GM23338 (cell line): ENCODE measurements around the gene SLC4A2. TPM values are rescaled to one million over a fixed set of nuclear protein-coding genes. Genes with fewer than 3 reads are reported as not detected.

ENCODE experiments used
- ATAC-seq: fragments of 200-7000 bp; cut with Tn5 transposase; 3 replicates; pipeline ENCODE4 v1.9.1; 2020
- DNase-seq: peaks from one replicate; pipeline ENCODE4 v3.0.0-alpha.2; 2015; ENCODE audit warnings: low spot score
- H2AFZ ChIP-seq: fragments of 200-600 bp; sonication (generic); 2 replicates; pipeline ENCODE4 v1.8.0; 2016; ENCODE audit warnings: antibody characterized with exemption, mild to moderate bottlenecking, moderate library complexity
- H3F3A ChIP-seq: fragments of 200-600 bp; sonication (generic); replicated peaks from 2 replicates; pipeline ENCODE4 v1.8.0; 2017; ENCODE audit warnings: antibody characterized with exemption, mixed run types, low read depth
- H3K27ac ChIP-seq: fragments of 200-600 bp; sonication (generic); 2 replicates; pipeline ENCODE4 v1.6.1; 2016; ENCODE audit warnings: low read depth
- H3K27me3 ChIP-seq: fragments of 200-600 bp; sonication (generic); 2 replicates; pipeline ENCODE4 v1.8.0; 2016; ENCODE audit warnings: mild to moderate bottlenecking, mixed run types, moderate library complexity; ENCODE audit not compliant: insufficient read depth
- H3K36me3 ChIP-seq: fragments of 200-600 bp; sonication (generic); 2 replicates; pipeline ENCODE4 v1.8.0; 2016; ENCODE audit warnings: mild to moderate bottlenecking; ENCODE audit not compliant: insufficient read depth
- H3K4me1 ChIP-seq: fragments of 200-600 bp; sonication (generic); 2 replicates; pipeline ENCODE4 v1.8.0; 2016; ENCODE audit warnings: mild to moderate bottlenecking, moderate library complexity; ENCODE audit not compliant: insufficient read depth
- H3K4me2 ChIP-seq: fragments of 200-600 bp; sonication (generic); 2 replicates; pipeline ENCODE4 v1.7.1; 2017; ENCODE audit warnings: mixed run types
- H3K4me3 ChIP-seq: fragments of 200-600 bp; sonication (generic); 2 replicates; pipeline ENCODE4 v1.6.1; 2016; ENCODE audit warnings: mixed run types
- H3K79me2 ChIP-seq: fragments of 200-600 bp; sonication (generic); replicated peaks from 2 replicates; pipeline ENCODE4 v1.8.0; 2017; ENCODE audit warnings: mild to moderate bottlenecking; ENCODE audit not compliant: insufficient read depth
- H3K9me2 ChIP-seq: fragments of 200-600 bp; sonication (generic); 2 replicates; pipeline ENCODE4 v1.8.0; 2017; ENCODE audit not compliant: insufficient read depth
- H4K20me1 ChIP-seq: fragments of 200-600 bp; sonication (generic); replicated peaks from 2 replicates; pipeline ENCODE4 v1.8.0; 2017; ENCODE audit warnings: mild to moderate bottlenecking; ENCODE audit not compliant: insufficient read depth
- H3K27ac Mint-ChIP-seq: 2 replicates; pipeline ENCODE4 v1.8.0; 2020; ENCODE audit warnings: inconsistent platforms, mild to moderate bottlenecking, moderate library complexity, mixed read lengths
- H3K27me3 Mint-ChIP-seq: 3 replicates; pipeline ENCODE4 v1.8.0; 2022; ENCODE audit warnings: low read depth, mild to moderate bottlenecking, moderate library complexity, mixed read lengths, inconsistent platforms; ENCODE audit not compliant: insufficient read depth, poor library complexity
- H3K36me3 Mint-ChIP-seq: 3 replicates; pipeline ENCODE4 v1.8.0; 2021; ENCODE audit warnings: low read depth, mild to moderate bottlenecking, inconsistent platforms, moderate library complexity, mixed read lengths
- H3K4me1 Mint-ChIP-seq: 3 replicates; pipeline ENCODE4 v1.8.0; 2020; ENCODE audit warnings: mild to moderate bottlenecking, inconsistent platforms, mixed read lengths
- H3K4me3 Mint-ChIP-seq: 3 replicates; pipeline ENCODE4 v1.8.0; 2021; ENCODE audit warnings: moderate library complexity, mild to moderate bottlenecking, inconsistent platforms, mixed read lengths
- H3K9me3 Mint-ChIP-seq: 3 replicates; pipeline ENCODE4 v1.8.0; 2020; ENCODE audit warnings: moderate library complexity, mild to moderate bottlenecking, inconsistent platforms, mixed read lengths
- CREB1 ChIP-seq: fragments of 250-450 bp; sonication (Bioruptor Pico); IDR thresholded peaks from 2 replicates; pipeline ENCODE4 v1.5.0; 2020; ENCODE audit warnings: low read depth, mild to moderate bottlenecking, moderate library complexity
- EZH2 ChIP-seq: fragments of 200-600 bp; sonication (generic); IDR thresholded peaks from one replicate; pipeline ENCODE4 v1.8.0; 2017; ENCODE audit warnings: antibody characterized with exemption, mild to moderate bottlenecking, low read depth; ENCODE audit not compliant: unreplicated experiment
- EZH2phosphoT487 ChIP-seq: fragments of 200-600 bp; sonication (generic); IDR thresholded peaks from one replicate; pipeline ENCODE4 v1.8.1; 2018; ENCODE audit warnings: antibody characterized with exemption; ENCODE audit not compliant: unreplicated experiment
- JUNB ChIP-seq: IDR thresholded peaks from one replicate; pipeline ENCODE4 v1.6.1; 2016; ENCODE audit warnings: antibody characterized with exemption; ENCODE audit not compliant: unreplicated experiment
- NANOG ChIP-seq: IDR thresholded peaks from 2 replicates; pipeline ENCODE4 v1.6.1; 2016; ENCODE audit warnings: antibody characterized with exemption, borderline replicate concordance
- POLR2AphosphoS5 ChIP-seq: IDR thresholded peaks from 2 replicates; pipeline ENCODE4 v1.6.1; 2016; ENCODE audit warnings: antibody characterized with exemption, low read depth
- ZNF331 ChIP-seq: fragments of 250-450 bp; sonication (Bioruptor Pico); IDR thresholded peaks from 2 replicates; pipeline ENCODE4 v1.5.0; 2020; ENCODE audit warnings: low read depth, mild to moderate bottlenecking, moderate library complexity
- polyA plus RNA-seq: library from polyadenylated mRNA; unstranded; fragments of >200 nt; fragmentation: Nextera tagmentation; extraction: Ambion mirVana; gene quantifications from 2 replicates; pipeline ENCODE4 v1.2.1, GENCODE V29; 2016
- total RNA-seq: library from RNA; depleted of rRNA; stranded (reverse); fragments of >200 nt; shearing (Covaris generic); gene quantifications from 2 replicates; pipeline ENCODE4 v1.2.3, GENCODE V29; 2014
- TF ChIP-seq, protein P1 (sequence below), 2 experiments: fragments of 200-600 bp in 1 of 2; sonication (generic) in 1 of 2; conservative IDR thresholded peaks; 2 replicates each; pipeline versions ENCODE4 v1.5.1 to v1.6.1; 2016 to 2017; ENCODE audit warnings: antibody characterized with exemption in 2 of 2, low read depth in 2 of 2, mild to moderate bottlenecking in 2 of 2, moderate library complexity in 1 of 2
- TF ChIP-seq, protein P2 (sequence below): fragments of 250-450 bp; sonication (Bioruptor Pico); IDR thresholded peaks from 2 replicates; pipeline ENCODE4 v1.5.0; 2020; ENCODE audit warnings: mild to moderate bottlenecking, moderate library complexity
- TF ChIP-seq, protein P3 (sequence below): IDR thresholded peaks from 2 replicates; pipeline ENCODE4 v1.6.1; 2016; ENCODE audit warnings: antibody characterized with exemption

The SLC4A2 gene
- total and polyA plus RNA-seq, 2 experiments from 2014 or later, result 64.8 to 106 TPM

DNA sequence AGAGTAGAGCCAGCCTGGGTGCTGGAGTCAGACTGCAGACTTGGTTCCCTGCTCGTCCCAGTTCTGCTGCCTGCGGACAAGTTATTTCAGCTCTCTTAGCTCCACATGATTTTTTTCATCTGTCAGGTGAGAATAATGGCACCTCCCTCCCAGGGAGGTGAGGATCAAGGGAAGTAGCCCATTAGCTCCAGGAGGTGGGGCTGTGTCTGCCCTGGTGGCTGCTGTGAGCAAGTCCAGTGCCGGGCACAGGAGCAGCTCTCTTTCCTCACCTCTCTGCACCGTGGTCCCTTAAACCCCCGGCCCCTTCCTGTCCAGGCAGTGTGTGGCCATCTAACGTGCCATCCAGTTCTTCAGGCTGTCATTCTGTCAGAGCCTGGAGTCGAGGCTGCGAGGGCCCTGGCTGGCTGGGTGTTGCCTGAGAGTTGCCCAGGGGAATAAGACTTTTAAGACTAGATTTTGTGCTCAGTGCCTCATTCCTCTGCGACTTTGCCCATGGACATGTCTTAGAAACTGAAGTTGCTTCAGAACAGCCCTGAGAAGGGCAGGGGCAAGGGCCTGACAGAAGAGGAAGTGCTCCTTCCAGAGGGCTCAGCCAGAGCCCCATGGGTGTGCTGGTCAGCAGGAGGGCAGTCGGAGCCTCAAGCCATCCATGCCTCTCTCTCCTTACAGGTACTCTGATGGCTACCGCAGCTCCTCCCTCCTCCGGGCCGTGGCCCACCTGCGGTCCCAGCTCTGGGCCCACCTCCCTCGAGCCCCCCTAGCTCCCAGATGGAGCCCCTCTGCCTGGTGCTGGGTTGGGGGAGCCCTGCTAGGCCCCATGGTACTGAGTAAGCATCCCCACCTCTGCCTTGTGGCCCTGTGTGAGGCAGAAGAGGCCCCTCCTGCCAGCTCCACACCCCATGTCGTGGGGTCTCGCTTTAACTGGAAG lies 26.2 kb upstream of the SLC4A2 start (continued):
- TF ChIP-seq, protein P1, sequence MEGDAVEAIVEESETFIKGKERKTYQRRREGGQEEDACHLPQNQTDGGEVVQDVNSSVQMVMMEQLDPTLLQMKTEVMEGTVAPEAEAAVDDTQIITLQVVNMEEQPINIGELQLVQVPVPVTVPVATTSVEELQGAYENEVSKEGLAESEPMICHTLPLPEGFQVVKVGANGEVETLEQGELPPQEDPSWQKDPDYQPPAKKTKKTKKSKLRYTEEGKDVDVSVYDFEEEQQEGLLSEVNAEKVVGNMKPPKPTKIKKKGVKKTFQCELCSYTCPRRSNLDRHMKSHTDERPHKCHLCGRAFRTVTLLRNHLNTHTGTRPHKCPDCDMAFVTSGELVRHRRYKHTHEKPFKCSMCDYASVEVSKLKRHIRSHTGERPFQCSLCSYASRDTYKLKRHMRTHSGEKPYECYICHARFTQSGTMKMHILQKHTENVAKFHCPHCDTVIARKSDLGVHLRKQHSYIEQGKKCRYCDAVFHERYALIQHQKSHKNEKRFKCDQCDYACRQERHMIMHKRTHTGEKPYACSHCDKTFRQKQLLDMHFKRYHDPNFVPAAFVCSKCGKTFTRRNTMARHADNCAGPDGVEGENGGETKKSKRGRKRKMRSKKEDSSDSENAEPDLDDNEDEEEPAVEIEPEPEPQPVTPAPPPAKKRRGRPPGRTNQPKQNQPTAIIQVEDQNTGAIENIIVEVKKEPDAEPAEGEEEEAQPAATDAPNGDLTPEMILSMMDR (conservative IDR thresholded peaks at IDR 0.05; ENCODE audit: low read depth in 2 of 2), result peak; percentile 34 to 46; a peak in 3 of 4 replicates
- no peak for TF ChIP-seq ZNF331

DNA sequence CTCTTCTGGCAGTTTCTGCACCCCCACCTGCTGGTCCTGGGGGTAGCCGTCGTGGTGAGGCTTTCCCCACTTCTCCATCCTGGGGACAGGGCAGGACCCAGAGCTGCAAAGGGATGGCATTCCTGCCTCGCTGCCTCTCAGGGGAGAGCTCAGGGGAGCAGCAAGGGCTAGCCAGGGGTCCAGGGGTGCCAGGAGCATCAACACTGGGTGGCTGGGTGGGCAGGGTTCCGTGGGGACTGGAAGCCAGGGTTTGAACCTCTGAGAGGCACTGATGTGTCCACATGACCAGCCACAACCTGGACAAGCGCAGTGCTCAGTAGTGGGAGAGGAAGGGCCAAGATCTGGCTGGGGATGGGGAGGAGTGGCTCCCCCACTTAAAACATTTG lies 25.5 kb upstream of the SLC4A2 start:
- Histone ChIP-seq H3K4me2 (no peak overlapping the region), H3K9me2 (no peaks in the 10 kb centered on the region)
- peaks cover 4% of the 10 kb centered on the region for H3K4me1 Mint-ChIP-seq
- no peak for TF ChIP-seq ZNF331
- TF ChIP-seq, protein P1 (conservative IDR thresholded peaks at IDR 0.05; ENCODE audit: low read depth in 2 of 2), result no peak
- no peak for TF ChIP-seq JUNB
- TF ChIP-seq, protein P2, sequence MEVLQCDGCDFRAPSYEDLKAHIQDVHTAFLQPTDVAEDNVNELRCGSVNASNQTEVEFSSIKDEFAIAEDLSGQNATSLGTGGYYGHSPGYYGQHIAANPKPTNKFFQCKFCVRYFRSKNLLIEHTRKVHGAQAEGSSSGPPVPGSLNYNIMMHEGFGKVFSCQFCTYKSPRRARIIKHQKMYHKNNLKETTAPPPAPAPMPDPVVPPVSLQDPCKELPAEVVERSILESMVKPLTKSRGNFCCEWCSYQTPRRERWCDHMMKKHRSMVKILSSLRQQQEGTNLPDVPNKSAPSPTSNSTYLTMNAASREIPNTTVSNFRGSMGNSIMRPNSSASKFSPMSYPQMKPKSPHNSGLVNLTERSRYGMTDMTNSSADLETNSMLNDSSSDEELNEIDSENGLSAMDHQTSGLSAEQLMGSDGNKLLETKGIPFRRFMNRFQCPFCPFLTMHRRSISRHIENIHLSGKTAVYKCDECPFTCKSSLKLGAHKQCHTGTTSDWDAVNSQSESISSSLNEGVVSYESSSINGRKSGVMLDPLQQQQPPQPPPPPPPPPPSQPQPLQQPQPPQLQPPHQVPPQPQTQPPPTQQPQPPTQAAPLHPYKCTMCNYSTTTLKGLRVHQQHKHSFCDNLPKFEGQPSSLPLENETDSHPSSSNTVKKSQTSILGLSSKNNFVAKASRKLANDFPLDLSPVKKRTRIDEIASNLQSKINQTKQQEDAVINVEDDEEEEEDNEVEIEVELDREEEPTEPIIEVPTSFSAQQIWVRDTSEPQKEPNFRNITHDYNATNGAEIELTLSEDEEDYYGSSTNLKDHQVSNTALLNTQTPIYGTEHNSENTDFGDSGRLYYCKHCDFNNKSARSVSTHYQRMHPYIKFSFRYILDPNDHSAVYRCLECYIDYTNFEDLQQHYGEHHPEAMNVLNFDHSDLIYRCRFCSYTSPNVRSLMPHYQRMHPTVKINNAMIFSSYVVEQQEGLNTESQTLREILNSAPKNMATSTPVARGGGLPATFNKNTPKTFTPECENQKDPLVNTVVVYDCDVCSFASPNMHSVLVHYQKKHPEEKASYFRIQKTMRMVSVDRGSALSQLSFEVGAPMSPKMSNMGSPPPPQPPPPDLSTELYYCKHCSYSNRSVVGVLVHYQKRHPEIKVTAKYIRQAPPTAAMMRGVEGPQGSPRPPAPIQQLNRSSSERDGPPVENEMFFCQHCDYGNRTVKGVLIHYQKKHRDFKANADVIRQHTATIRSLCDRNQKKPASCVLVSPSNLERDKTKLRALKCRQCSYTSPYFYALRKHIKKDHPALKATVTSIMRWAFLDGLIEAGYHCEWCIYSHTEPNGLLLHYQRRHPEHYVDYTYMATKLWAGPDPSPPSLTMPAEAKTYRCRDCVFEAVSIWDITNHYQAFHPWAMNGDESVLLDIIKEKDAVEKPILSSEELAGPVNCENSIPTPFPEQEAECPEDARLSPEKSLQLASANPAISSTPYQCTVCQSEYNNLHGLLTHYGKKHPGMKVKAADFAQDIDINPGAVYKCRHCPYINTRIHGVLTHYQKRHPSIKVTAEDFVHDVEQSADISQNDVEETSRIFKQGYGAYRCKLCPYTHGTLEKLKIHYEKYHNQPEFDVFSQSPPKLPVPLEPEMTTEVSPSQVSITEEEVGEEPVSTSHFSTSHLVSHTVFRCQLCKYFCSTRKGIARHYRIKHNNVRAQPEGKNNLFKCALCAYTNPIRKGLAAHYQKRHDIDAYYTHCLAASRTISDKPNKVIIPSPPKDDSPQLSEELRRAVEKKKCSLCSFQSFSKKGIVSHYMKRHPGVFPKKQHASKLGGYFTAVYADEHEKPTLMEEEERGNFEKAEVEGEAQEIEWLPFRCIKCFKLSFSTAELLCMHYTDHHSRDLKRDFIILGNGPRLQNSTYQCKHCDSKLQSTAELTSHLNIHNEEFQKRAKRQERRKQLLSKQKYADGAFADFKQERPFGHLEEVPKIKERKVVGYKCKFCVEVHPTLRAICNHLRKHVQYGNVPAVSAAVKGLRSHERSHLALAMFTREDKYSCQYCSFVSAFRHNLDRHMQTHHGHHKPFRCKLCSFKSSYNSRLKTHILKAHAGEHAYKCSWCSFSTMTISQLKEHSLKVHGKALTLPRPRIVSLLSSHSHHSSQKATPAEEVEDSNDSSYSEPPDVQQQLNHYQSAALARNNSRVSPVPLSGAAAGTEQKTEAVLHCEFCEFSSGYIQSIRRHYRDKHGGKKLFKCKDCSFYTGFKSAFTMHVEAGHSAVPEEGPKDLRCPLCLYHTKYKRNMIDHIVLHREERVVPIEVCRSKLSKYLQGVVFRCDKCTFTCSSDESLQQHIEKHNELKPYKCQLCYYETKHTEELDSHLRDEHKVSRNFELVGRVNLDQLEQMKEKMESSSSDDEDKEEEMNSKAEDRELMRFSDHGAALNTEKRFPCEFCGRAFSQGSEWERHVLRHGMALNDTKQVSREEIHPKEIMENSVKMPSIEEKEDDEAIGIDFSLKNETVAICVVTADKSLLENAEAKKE (CRISPR knock-in tag), result no peak
- TF ChIP-seq POLR2AphosphoS5, result no peak
- TF ChIP-seq CREB1 (CRISPR knock-in tag), result no peak
- TF ChIP-seq NANOG, result no peak
- no peak for TF ChIP-seq EZH2
- no peak for TF ChIP-seq EZH2phosphoT487
- TF ChIP-seq, protein P3, sequence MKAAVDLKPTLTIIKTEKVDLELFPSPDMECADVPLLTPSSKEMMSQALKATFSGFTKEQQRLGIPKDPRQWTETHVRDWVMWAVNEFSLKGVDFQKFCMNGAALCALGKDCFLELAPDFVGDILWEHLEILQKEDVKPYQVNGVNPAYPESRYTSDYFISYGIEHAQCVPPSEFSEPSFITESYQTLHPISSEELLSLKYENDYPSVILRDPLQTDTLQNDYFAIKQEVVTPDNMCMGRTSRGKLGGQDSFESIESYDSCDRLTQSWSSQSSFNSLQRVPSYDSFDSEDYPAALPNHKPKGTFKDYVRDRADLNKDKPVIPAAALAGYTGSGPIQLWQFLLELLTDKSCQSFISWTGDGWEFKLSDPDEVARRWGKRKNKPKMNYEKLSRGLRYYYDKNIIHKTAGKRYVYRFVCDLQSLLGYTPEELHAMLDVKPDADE, result no peak

More for the DNA sequence above, 25.5 kb upstream of the SLC4A2 start:
- H3K4me3 ChIP-seq, result no peak overlapping the region
- no peaks in the 10 kb centered on the region for H3F3A ChIP-seq
- no peak overlapping the region for H2AFZ ChIP-seq
- no peak for ATAC-seq
- no peak for DNase-seq
- H4K20me1 ChIP-seq, result no peaks in the 10 kb centered on the region; the same call in 1 of the 2 replicates
- Mint-ChIP-seq H3K27ac (no peak overlapping the region), H3K9me3 (no peaks in the 10 kb centered on the region), H3K27me3 (peaks cover 7% of the 10 kb centered on the region), H3K36me3 (0 out of 3 replicates have a peak, but pooled peaks cover 6% of the 10 kb centered on the region), H3K4me3 (no peak overlapping the region)
- no peaks in the 10 kb centered on the region for H3K36me3 ChIP-seq
- peaks cover 9% of the 10 kb centered on the region; the same call in 1 of the 2 replicates for H3K79me2 ChIP-seq
- H3K27me3 ChIP-seq, result no peaks in the 10 kb centered on the region
- H3K27ac ChIP-seq, result no peak overlapping the region
- peaks cover 5% of the 10 kb centered on the region for H3K4me1 ChIP-seq
